Pulmonary artery endothelial cell (primary cell): ENCODE results near the gene AGXT. TPM values are rescaled to one million over a fixed set of nuclear protein-coding genes. Genes with fewer than 3 reads are reported as not detected.

Experiments used
- DNase-seq: peaks from one replicate; pipeline ENCODE4 v3.0.0-alpha.2; 2011; ENCODE audit warnings: low read depth, low spot score
- total RNA-seq: library from RNA; depleted of rRNA; stranded (reverse); fragments of >200 nt; gene quantifications from 2 replicates; pipeline ENCODE4 v1.2.3, GENCODE V29; 2014

Gene AGXT
- total RNA-seq, 1 donor from 2014 or later: not detected

DNA sequence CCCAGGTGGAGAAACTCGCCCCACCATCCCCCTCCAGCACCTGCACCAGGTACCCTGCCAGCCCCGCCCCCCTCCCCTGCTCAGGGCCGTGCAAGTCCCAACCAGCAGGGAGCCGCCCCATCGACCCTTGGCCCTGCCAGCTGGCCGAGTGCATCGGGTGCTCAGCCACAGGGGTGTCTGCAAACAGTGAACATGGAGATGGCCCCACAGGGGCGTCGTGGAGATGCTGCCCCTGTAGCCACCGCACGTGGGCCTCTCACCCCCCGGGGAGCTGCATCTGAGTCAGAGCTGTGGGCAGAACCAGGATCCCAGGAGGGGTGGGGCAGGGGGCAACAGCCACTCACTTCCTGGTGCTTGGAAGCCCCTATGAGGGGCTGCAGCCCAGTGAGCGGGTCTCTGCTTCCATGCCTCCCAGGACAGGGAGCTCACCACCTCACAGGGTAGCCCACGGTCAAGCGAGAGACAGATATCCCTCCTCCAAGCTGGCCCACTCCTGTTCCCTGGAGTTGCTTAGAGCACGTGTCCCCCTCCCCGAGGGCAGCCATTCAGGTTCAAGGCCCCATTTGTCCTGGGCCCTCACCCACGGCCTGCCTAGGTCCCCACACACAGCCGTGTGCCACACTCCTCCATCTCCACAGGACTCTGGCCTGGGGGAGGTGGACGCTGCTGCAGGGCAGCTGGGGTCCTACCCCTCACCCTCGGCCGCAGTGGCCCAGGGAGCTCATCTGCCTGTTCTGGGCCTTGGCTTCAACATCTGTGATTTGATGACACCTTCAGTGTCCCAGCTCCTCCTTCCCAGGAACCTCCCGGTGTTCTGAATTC lies 28.5 kb downstream of the AGXT start:
- no peak for DNase-seq

GRCh38 chr2:240898108-240898730 lies 29.6 kb downstream of the AGXT start:
- no peak for DNase-seq

DNA sequence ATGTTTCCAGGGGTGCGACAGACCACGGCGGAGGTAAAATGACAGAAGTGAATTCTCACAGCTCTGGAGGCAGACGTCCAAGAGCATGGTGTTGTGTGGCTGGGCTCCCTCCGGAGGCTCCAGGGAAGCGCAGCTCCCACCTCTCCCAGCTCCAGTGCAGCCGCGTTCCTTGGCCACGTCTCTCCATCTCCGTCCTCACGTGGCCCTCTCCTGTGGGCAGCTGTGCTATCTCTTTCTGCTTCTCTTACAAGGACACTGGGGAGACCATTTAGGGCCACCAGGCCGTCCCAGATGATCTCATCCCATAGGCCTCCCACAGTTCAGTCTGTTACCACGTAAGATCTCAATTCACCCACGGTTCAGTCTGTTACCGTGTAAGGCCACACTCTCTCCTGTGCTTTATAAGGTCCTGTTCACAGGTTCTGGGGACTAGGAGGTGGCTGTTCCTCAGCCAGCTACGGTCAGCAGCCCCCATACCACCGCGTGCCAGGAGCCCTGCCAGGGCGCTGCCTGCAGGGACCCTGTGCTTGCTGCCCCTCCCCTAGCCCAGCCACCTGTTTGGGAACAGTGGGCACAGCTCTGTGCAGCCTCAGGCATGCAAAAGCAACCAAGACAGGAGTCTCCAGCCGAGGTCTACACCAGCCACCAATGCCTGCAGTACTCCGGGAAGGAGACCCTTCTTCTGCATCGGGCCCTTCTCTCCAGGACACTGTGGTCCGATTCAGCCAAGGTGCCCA lies 30.3 kb downstream of the AGXT start:
- no peak for DNase-seq

- no peak for DNase-seq
Measured at GRCh38 chr2:240899468-240899865, 30.8 kb downstream of the AGXT start.

- DNase-seq: no peak
Measured at GRCh38 chr2:240900141-240900860, 31.7 kb downstream of the AGXT start.

DNA sequence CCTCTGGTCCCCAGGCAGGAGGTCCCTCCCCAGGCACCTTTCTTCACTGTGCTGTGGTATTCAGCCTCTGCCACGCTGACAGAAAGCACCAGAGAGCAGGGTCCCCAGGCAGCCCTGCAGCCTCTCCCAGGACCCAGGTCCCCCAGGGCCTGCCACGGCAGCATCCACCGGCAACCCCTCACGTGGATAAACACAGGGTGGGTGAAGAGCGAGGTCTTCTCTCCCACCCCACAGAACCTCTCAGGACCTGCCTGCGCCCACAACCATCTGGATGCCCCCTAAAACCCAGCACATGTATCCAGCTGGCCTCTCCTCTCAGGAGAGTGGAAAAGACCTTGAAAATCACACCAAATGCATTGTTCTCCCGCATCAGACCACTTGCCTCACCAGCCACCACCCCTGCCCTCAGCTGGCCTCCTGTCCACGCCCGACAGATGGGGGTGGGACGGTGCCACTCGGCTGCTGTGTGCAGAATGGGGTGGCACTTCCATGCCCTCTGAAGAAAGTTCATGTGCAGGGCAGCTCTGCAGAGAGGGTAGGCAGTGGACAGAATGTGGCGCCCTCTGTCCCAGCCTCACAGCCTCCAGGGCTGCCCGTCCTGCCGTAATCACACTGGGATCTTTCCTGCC lies 33.5 kb downstream of the AGXT start:
- no peak for DNase-seq

GRCh38 chr2:240902615-240903041 lies 34.0 kb downstream of the AGXT start:
- no peak for DNase-seq

- DNase-seq: no peak
Measured at GRCh38 chr2:240903191-240904060, 34.8 kb downstream of the AGXT start.

DNA sequence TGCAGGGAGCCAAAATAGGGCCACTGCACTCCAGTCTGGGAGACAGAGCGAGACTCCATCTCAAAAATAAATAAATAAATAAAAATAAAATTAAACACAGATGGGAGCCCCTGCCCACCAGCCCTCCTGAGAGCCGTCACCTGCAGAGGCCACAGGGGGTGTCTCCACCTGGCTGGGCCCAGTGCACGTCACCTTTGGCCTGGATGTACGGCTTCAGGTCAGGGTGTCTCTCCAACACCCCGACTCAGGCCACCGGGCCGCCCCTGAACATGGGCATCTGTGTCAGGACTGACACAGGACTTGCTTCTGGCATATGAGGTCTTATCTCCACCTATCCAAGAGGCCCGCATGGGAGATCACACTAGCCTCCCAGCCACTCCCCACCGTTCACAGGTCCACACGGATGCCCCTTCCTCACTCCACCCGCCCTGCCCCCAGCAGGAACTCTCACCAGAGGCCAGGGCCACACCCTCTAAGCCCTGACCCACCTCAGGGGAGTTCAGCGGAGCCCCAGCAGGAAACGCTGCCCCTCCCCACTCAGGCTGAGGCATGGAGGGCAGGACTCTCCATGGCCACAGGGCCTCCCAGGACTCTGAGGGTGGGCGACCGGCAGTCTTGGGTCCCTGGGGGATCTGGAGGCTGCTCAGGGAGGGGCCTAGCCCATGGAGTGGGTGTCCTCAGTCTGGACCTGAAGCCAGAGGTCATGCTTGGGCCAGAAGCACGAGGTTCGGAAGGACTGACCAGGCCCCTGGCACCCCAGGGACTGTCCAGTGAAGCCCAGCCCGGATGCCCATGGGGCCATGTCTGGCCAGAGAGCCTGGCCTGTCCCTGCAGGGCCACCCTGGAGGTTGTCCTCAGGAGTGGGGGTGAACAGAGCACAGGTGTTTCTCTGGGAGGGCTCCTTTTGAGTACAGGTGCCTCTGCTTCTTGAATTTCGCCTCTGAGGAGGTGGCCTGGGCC lies 35.9 kb downstream of the AGXT start:
- DNase-seq: no peak

DNA sequence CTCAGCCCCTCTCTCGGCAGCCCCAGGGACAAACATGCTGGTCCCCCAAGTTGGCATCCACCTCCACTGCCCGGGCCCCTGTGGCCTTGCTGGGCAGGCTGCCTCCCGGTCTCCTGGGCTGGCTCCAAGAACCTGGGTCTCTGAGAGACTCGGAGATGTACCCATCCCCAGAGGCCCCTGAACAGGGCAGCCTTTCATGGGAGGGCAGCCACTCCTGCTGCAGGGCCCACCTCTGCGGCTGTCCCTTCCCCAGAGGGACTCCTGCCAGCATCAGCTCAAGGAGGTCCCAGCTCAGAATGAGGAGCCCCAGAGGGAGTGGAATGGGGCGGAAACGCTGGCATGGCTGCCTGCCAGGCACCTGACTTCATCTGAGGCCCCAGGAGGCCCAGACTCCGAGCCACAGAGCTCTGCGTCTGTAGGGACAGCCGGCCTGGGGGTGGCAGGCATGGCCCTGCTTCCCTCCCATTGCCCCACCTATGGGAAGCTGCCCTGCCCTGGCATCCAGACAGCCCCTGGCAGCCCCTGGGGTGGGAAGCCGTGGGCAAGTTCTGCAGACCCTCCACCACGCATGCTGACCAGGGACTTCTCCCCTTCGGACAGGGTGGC lies 36.7 kb downstream of the AGXT start:
- DNase-seq: no peak

GRCh38 chr2:240906141-240906910 lies 37.7 kb downstream of the AGXT start, which contains the start of gene CROCC2:
CROCC2 (plus strand) TSS chr2:240906336; CDS start chr2:240906514, 178 bp downstream.
- DNase-seq: no peak

DNA sequence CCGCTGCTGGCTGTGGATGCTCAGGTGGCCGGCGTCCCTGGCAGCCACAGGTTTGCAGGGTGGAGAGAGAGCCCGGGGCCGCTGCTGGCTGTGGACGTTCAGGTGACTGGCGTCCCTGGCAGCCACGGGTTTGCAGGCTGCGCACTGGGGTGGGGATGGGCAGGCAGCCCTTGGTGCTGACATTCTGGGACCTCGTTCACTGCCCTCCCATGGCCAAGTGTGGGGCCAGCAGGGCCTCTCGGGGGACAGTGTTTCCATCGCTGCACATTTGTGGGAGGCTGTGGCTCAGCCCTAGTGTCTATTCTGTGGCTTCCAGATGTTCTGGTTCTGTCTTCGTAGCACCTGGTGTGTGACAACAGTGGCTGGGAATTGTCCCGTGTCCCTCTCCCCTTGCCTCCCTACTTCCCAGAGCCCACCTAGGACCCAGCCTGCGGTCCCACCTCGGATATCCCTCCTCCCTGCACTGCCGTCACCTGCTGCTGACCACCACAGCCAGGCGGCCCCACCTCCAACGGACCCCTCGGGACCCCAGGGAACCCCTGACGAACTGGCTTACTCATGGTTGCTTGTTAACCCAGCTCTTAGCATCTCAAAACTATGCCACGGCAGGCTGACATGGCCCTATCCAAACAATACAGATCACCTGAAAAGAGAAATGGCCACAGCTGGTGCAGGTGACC lies 38.4 kb downstream of the AGXT start:
- DNase-seq: no peak

DNA sequence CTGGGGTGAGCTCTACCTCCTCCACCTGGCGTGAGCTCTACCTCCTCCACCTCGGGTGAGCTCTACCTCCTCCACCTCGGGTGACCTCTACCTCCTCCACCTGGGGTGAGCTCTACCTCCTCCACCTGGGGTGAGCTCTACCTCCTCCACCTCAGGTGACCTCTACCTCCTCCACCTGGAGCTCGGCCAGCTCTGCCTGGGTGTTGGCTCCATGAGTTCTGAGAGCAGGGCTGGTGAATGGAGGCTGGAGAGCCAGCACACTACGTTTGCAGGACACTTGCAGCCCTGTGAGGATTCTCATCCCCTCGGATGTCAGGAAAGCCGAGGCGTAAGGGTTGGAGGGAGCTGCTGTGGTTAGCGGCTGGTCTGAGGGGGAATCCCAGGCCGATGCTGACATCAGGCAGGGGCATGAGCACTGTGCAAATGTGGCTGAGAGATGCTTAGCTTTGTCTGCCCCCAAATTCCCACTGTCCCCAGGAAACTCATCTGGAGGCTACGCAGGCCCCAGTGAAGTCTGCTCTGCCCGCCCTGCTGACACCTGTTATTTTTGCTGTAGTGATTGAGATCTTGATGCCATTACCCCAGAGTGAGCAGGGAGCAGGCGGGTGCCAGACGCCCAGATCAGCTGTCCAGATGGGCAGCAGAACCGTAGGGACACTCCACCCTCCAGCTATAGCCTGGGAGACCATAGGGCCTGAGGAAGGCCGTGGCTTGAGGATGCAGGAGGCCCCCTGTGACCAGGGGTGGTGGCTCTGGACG lies 40.8 kb downstream of the AGXT start:
- DNase-seq: no peak

DNA sequence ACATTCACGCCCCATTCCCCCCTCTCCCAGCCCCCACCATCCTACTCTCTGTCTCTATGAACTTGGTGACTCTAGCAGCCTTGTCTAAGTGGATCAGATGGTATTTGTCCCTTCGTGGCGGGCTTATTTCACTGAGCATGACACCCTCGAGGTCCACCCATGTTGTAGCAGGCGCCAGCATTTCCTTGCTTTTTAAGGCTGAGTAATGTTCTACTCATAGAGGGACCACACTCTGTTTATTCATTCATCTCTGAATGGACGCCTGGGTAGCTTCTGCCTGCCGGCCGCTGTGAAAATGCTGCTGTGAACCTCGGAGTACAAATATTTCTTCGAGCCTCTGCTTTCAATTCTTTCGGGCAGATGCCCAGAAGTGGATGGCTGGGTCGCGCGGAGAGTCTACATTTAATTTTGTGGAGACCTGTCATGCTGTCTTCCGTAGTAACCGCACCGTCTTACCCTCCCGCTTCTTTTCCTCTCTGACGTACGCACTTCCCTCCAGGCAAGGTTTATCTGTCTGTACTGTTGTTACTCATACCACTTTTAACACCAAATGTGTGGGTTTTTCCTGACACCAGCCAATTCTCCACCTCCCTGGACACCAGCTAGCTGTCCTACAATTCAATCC lies 43.1 kb downstream of the AGXT start:
- no peak for DNase-seq

- DNase-seq: no peak
Measured at GRCh38 chr2:240912878-240913809, 44.5 kb downstream of the AGXT start.
